DND-41 (cell line): ENCODE data around the gene CD3E.

Experiments
- CTCF ChIP-seq: IDR thresholded peaks from 2 replicates; pipeline ENCODE4 v1.5.1; 2012; ENCODE audit warnings: borderline replicate concordance, low read length, moderate library complexity, mild to moderate bottlenecking; ENCODE audit not compliant: poor library complexity, severe bottlenecking; ENCODE audit errors: extremely low read depth
- EZH2 ChIP-seq: IDR thresholded peaks from 3 replicates; pipeline ENCODE4 v1.6.1; 2012; ENCODE audit warnings: borderline replicate concordance, low read depth, mild to moderate bottlenecking, moderate library complexity, low read length, inconsistent platforms; ENCODE audit not compliant: severe bottlenecking

GRCh38 chr11:118291477-118292135 lies 12.9 kb upstream of the CD3E start:
- TF ChIP-seq EZH2: no peak
- no peak for TF ChIP-seq CTCF
